Measurements from ENCODE around the gene MYO3B.

MYO3B gene

DNA sequence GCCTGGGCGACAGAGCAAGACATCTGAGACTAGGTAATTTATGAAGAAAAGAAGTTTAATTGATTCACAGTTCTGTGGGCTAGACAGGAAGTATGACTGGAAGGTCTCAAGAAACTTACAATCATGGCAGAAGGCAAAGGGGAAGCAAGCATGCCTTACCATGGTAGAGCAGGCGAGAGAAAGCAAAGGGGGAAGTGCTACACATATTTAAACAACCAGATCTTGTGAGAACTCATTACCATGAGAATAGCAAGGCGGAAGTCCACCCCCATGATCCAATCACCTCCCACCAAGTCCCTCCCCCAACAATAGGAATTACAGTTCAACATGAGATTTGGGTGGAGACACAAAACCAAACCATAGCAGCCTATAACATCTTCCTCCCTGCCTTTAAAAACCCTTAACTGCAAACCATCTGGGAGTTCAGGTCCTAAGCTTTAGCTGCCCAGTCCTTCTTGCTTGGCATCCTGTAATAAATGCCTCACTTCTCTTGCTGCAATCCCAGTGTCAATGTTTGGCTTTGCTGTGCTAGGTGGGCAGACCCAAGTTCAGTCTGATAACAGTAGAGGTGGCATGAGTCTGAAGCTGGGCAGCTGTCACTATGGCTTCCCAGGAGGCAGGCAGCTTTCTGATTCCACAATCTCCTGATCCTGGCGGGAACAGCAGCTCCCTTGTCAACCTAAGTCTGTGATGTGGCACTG is 526.0 kb downstream of the MYO3B start:
- Mint-ChIP-seq H3K36me3 (no peaks in the 10 kb centered on the region), H3K4me3 (no peak overlapping the region), H3K27ac (no peak overlapping the region), H3K4me1 (peaks cover 2% of the 10 kb centered on the region), H3K9me3 (peaks cover 7% of the 10 kb centered on the region), H3K27me3 (peaks cover 9% of the 10 kb centered on the region)
- ATAC-seq (ENCODE audit: low read depth) (no peak), DNase-seq (ENCODE audit: low spot score in 2 of 2) (no peak)

All from memory B cell (primary cell).